T-helper 2 cell treated with Interferon-gamma antibody and Interleukin-4, amounts not matched to agents 5 μg/mL and 100 μg/mL, for 36 hours (primary cell): ENCODE results near the gene FCRL3.

Experiments
- DNase-seq: peaks from one replicate; pipeline ENCODE4 v3.0.0; 2021; ENCODE audit warnings: low spot score
- H3K27ac Mint-ChIP-seq: one replicate; pipeline ENCODE4 v1.8.0; 2021; ENCODE audit warnings: mild to moderate bottlenecking, mixed read lengths
- H3K27me3 Mint-ChIP-seq: one replicate; pipeline ENCODE4 v1.8.0; 2021; ENCODE audit warnings: low read depth, mixed read lengths
- H3K36me3 Mint-ChIP-seq: one replicate; pipeline ENCODE4 v1.8.0; 2021; ENCODE audit warnings: low read depth, mixed read lengths
- H3K4me1 Mint-ChIP-seq: one replicate; pipeline ENCODE4 v1.8.0; 2021; ENCODE audit warnings: low read depth, mixed read lengths
- H3K4me3 Mint-ChIP-seq: one replicate; pipeline ENCODE4 v1.8.0; 2022; ENCODE audit warnings: mild to moderate bottlenecking, moderate library complexity, mixed read lengths
- H3K9me3 Mint-ChIP-seq: one replicate; pipeline ENCODE4 v1.8.0; 2021; ENCODE audit warnings: mixed read lengths

FCRL3 gene

GRCh38 chr1:157702308-157702825 is 1.8 kb upstream of the FCRL3 start:
- Mint-ChIP-seq H3K4me3 (no peak overlapping the region), H3K9me3 (no peaks in the 10 kb centered on the region), H3K36me3 (no peaks in the 10 kb centered on the region), H3K27ac (no peak overlapping the region), H3K4me1 (no peaks in the 10 kb centered on the region), H3K27me3 (no peaks in the 10 kb centered on the region)
- no peak for DNase-seq

- H3K27me3 Mint-ChIP-seq, result no peaks in the 10 kb centered on the region
- H3K9me3 Mint-ChIP-seq, result no peaks in the 10 kb centered on the region
- no peak overlapping the region for H3K27ac Mint-ChIP-seq
- no peak overlapping the region for H3K4me3 Mint-ChIP-seq
- no peaks in the 10 kb centered on the region for H3K4me1 Mint-ChIP-seq
- DNase-seq, result no peak
- no peaks in the 10 kb centered on the region for H3K36me3 Mint-ChIP-seq
These were observed 264 bp downstream of the FCRL3 start for GRCh38 chr1:157700305-157700704.

GRCh38 chr1:157697781-157698569 is 2.6 kb downstream of the FCRL3 start:
- H3K27me3 Mint-ChIP-seq, result no peaks in the 10 kb centered on the region
- no peak for DNase-seq
- H3K27ac Mint-ChIP-seq, result no peak overlapping the region
- no peaks in the 10 kb centered on the region for H3K4me1 Mint-ChIP-seq
- H3K4me3 Mint-ChIP-seq, result no peak overlapping the region
- no peaks in the 10 kb centered on the region for H3K36me3 Mint-ChIP-seq
- no peaks in the 10 kb centered on the region for H3K9me3 Mint-ChIP-seq

- H3K4me3 Mint-ChIP-seq, result no peak overlapping the region
- no peak overlapping the region for H3K27ac Mint-ChIP-seq
- no peak for DNase-seq
- H3K9me3 Mint-ChIP-seq, result no peaks in the 10 kb centered on the region
- H3K36me3 Mint-ChIP-seq, result no peaks in the 10 kb centered on the region
- no peaks in the 10 kb centered on the region for H3K27me3 Mint-ChIP-seq
- no peaks in the 10 kb centered on the region for H3K4me1 Mint-ChIP-seq
These were observed 3.5 kb downstream of the FCRL3 start for GRCh38 chr1:157696966-157697628.

GRCh38 chr1:157695417-157695816 is 5.2 kb downstream of the FCRL3 start:
- Mint-ChIP-seq H3K27ac (no peak overlapping the region), H3K9me3 (no peaks in the 10 kb centered on the region), H3K36me3 (no peaks in the 10 kb centered on the region), H3K27me3 (no peaks in the 10 kb centered on the region), H3K4me1 (no peaks in the 10 kb centered on the region), H3K4me3 (no peak overlapping the region)
- DNase-seq, result no peak

- H3K9me3 Mint-ChIP-seq, result no peaks in the 10 kb centered on the region
- no peaks in the 10 kb centered on the region for H3K4me1 Mint-ChIP-seq
- no peak for DNase-seq
- no peak overlapping the region for H3K27ac Mint-ChIP-seq
- H3K36me3 Mint-ChIP-seq, result no peaks in the 10 kb centered on the region
- H3K4me3 Mint-ChIP-seq, result no peak overlapping the region
- H3K27me3 Mint-ChIP-seq, result no peaks in the 10 kb centered on the region
These were observed 9.2 kb downstream of the FCRL3 start for GRCh38 chr1:157691285-157691920.

GRCh38 chr1:157682710-157683437 is 17.7 kb downstream of the FCRL3 start:
- no peak overlapping the region for H3K27ac Mint-ChIP-seq
- peaks cover 2% of the 10 kb centered on the region for H3K27me3 Mint-ChIP-seq
- no peak for DNase-seq
- H3K36me3 Mint-ChIP-seq, result no peaks in the 10 kb centered on the region
- no peak overlapping the region for H3K4me3 Mint-ChIP-seq
- no peaks in the 10 kb centered on the region for H3K9me3 Mint-ChIP-seq
- H3K4me1 Mint-ChIP-seq, result no peaks in the 10 kb centered on the region

- no peaks in the 10 kb centered on the region for H3K4me1 Mint-ChIP-seq
- peaks cover 6% of the 10 kb centered on the region for H3K9me3 Mint-ChIP-seq
- H3K36me3 Mint-ChIP-seq, result no peaks in the 10 kb centered on the region
- H3K27me3 Mint-ChIP-seq, result no peaks in the 10 kb centered on the region
- H3K27ac Mint-ChIP-seq, result no peak overlapping the region
- no peak for DNase-seq
- H3K4me3 Mint-ChIP-seq, result no peak overlapping the region
These were observed 21.8 kb downstream of the FCRL3 start for GRCh38 chr1:157678721-157679120.

- H3K4me1 Mint-ChIP-seq, result no peaks in the 10 kb centered on the region
- no peak overlapping the region for H3K4me3 Mint-ChIP-seq
- no peaks in the 10 kb centered on the region for H3K36me3 Mint-ChIP-seq
- no peaks in the 10 kb centered on the region for H3K27me3 Mint-ChIP-seq
- peaks cover 21% of the 10 kb centered on the region for H3K9me3 Mint-ChIP-seq
- no peak overlapping the region for H3K27ac Mint-ChIP-seq
- no peak for DNase-seq
These were observed 27.6 kb downstream of the FCRL3 start for GRCh38 chr1:157673008-157673407.

- no peak for DNase-seq
- peaks cover 25% of the 10 kb centered on the region for H3K9me3 Mint-ChIP-seq
- no peaks in the 10 kb centered on the region for H3K36me3 Mint-ChIP-seq
- no peaks in the 10 kb centered on the region for H3K4me1 Mint-ChIP-seq
- H3K27me3 Mint-ChIP-seq, result no peaks in the 10 kb centered on the region
- H3K4me3 Mint-ChIP-seq, result no peak overlapping the region
- H3K27ac Mint-ChIP-seq, result no peak overlapping the region
These were observed 28.7 kb downstream of the FCRL3 start for GRCh38 chr1:157671895-157672294.

- DNase-seq, result no peak
- Mint-ChIP-seq H3K27ac (no peak overlapping the region), H3K27me3 (peaks cover 9% of the 10 kb centered on the region), H3K9me3 (no peaks in the 10 kb centered on the region), H3K4me3 (no peak overlapping the region), H3K4me1 (no peaks in the 10 kb centered on the region), H3K36me3 (no peaks in the 10 kb centered on the region)
These were observed 40.9 kb downstream of the FCRL3 start for GRCh38 chr1:157659576-157660247.

- no peaks in the 10 kb centered on the region for H3K4me1 Mint-ChIP-seq
- no peak for DNase-seq
- H3K9me3 Mint-ChIP-seq, result no peaks in the 10 kb centered on the region
- no peak overlapping the region for H3K27ac Mint-ChIP-seq
- H3K36me3 Mint-ChIP-seq, result no peaks in the 10 kb centered on the region
- H3K4me3 Mint-ChIP-seq, result no peak overlapping the region
- peaks cover 12% of the 10 kb centered on the region for H3K27me3 Mint-ChIP-seq
These were observed 42.0 kb downstream of the FCRL3 start for GRCh38 chr1:157658571-157658970.

- no peak for DNase-seq
- Mint-ChIP-seq H3K4me1 (peaks cover 6% of the 10 kb centered on the region), H3K27me3 (peaks cover 23% of the 10 kb centered on the region), H3K27ac (no peak overlapping the region), H3K9me3 (no peaks in the 10 kb centered on the region), H3K4me3 (no peak overlapping the region), H3K36me3 (no peaks in the 10 kb centered on the region)
These were observed 47.1 kb downstream of the FCRL3 start for GRCh38 chr1:157653494-157653873.
